Keratinocyte (primary cell): ENCODE results near the gene DCST2. TPM values are rescaled to one million over a fixed set of nuclear protein-coding genes. Genes with fewer than 3 reads are reported as not detected.

Experiments
- DNase-seq: peaks from one replicate; pipeline ENCODE4 v3.0.0-alpha.2; 2011; ENCODE audit warnings: low read depth, missing footprints, low spot score
- FAIRE-seq: peaks from 2 replicates; lab custom pipeline; 2011; peaks lifted over from hg19 to GRCh38; lab: Jason Lieb, UNC
- H2AFZ ChIP-seq: 2 replicates; pipeline ENCODE4 v1.6.0; 2012; ENCODE audit warnings: low read length, control low read depth, inconsistent platforms; ENCODE audit not compliant: control insufficient read depth
- H3K27ac ChIP-seq: 2 replicates; pipeline ENCODE4 v1.5.1; 2011; ENCODE audit warnings: low read length; ENCODE audit not compliant: control insufficient read depth, insufficient read depth
- H3K27me3 ChIP-seq: 3 replicates; pipeline ENCODE4 v1.6.0; 2011; ENCODE audit warnings: low read length; ENCODE audit not compliant: control insufficient read depth, insufficient read depth; ENCODE audit errors: extremely low read depth
- H3K36me3 ChIP-seq, 2 experiments: 2 replicates in 1 of 2; 3 replicates in 1 of 2; pipeline ENCODE4 v1.5.1; 2011; ENCODE audit warnings: low read length in 2 of 2, mild to moderate bottlenecking in 1 of 2; ENCODE audit not compliant: control insufficient read depth in 2 of 2, insufficient read depth in 2 of 2; ENCODE audit errors: extremely low read depth in 1 of 2
- H3K4me1 ChIP-seq: 3 replicates; pipeline ENCODE4 v1.5.1; 2011; ENCODE audit warnings: low read length; ENCODE audit not compliant: control insufficient read depth, insufficient read depth; ENCODE audit errors: extremely low read depth
- H3K4me2 ChIP-seq: 3 replicates; pipeline ENCODE4 v1.6.0; 2011; ENCODE audit warnings: low read depth, low read length; ENCODE audit not compliant: control insufficient read depth, insufficient read depth; ENCODE audit errors: extremely low read depth
- H3K4me3 ChIP-seq, 3 experiments: fragments of 200-600 bp in 1 of 3; sonication (generic) in 1 of 3; 2 replicates in 2 of 3; 3 replicates in 1 of 3; pipeline ENCODE4 v1.5.1; 2011 to 2016; ENCODE audit warnings: low read length in 3 of 3, mild to moderate bottlenecking in 3 of 3, control low read depth in 2 of 3, inconsistent platforms in 1 of 3, low read depth in 1 of 3, mixed read lengths in 1 of 3, mixed run types in 1 of 3, moderate library complexity in 1 of 3; ENCODE audit not compliant: control insufficient read depth in 2 of 3, insufficient read depth in 2 of 3; ENCODE audit errors: extremely low read depth in 1 of 3
- H3K79me2 ChIP-seq: 2 replicates; pipeline ENCODE4 v1.6.0; 2012; ENCODE audit warnings: low read length; ENCODE audit not compliant: control insufficient read depth, insufficient read depth
- H3K9ac ChIP-seq: 3 replicates; pipeline ENCODE4 v1.6.0; 2011; ENCODE audit warnings: low read length; ENCODE audit not compliant: control insufficient read depth, insufficient read depth; ENCODE audit errors: extremely low read depth
- H3K9me1 ChIP-seq: 3 replicates; pipeline ENCODE4 v1.6.0; 2011; ENCODE audit warnings: low read length; ENCODE audit not compliant: control insufficient read depth, insufficient read depth; ENCODE audit errors: extremely low read depth
- H3K9me3 ChIP-seq: 2 replicates; pipeline ENCODE4 v1.5.1; 2012; ENCODE audit warnings: low read depth, low read length; ENCODE audit not compliant: control insufficient read depth
- H4K20me1 ChIP-seq: 3 replicates; pipeline ENCODE4 v1.6.0; 2011; ENCODE audit warnings: low read length; ENCODE audit not compliant: control insufficient read depth, insufficient read depth; ENCODE audit errors: extremely low read depth
- EZH2 ChIP-seq: IDR thresholded peaks from one replicate; pipeline ENCODE4 v1.6.1; 2012; ENCODE audit warnings: inconsistent platforms, mild to moderate bottlenecking, low read length, moderate library complexity
- dilution Hi-C: fragments of 300-500 bp; cut with MboI; formaldehyde crosslinking; loops from one replicate; pipeline ENCODE4 v1.7.0; 2020; ENCODE audit warnings: low sequenced_read_pairs; ENCODE audit not compliant: extremely low pct_ligation_motif_present
- polyA plus RNA-seq, 5 experiments: library from polyadenylated mRNA; depleted of rRNA in 3 of 5; stranded (reverse) in 3 of 5; stranded (forward) in 1 of 5; unstranded in 1 of 5; fragments of >200 nt; gene quantifications; 1 replicate in 1 of 5; 2 replicates in 3 of 5; 3 replicates in 1 of 5; pipeline versions ENCODE4 v1.2.1 to v1.2.3, GENCODE V29; 2011 to 2012; ENCODE audit warnings: missing spikeins in 2 of 5, low read depth in 1 of 5, low replicate concordance in 1 of 5
- TF ChIP-seq, protein P1 (sequence below), 3 experiments: IDR thresholded peaks in 1 of 3; conservative IDR thresholded peaks in 1 of 3; optimal IDR thresholded peaks in 1 of 3; 2 replicates in 2 of 3; 3 replicates in 1 of 3; pipeline versions ENCODE3 to v1.5.1; 2011; ENCODE audit warnings: low read length in 3 of 3, mild to moderate bottlenecking in 3 of 3, moderate library complexity in 2 of 3, control low read depth in 1 of 3, inconsistent platforms in 1 of 3; ENCODE audit not compliant: insufficient read depth in 2 of 3; ENCODE audit errors: extremely low read depth in 1 of 3

DCST2 gene
- polyA plus RNA-seq, 1 donor (not counting 4 experiments of a cell fraction or from before 2014, with no cell fraction given), result 0.14 TPM

- FAIRE-seq, result no peak
- H3K4me3 ChIP-seq, result peak within 1 kb of the TSS; percentile 81 to 99 (median 87)
- peaks cover 48% of the 10 kb centered on the region for H3K4me1 ChIP-seq
- peaks cover 1 to 15% of the 10 kb centered on the region in 2 experiments for H3K36me3 ChIP-seq
- H3K4me2 ChIP-seq, result peak within 1 kb of the TSS; percentile 92
- dilution Hi-C loops, result no loop called here
- no peaks in the 10 kb centered on the region for H3K9me3 ChIP-seq
- H3K9me1 ChIP-seq, result no peaks in the 10 kb centered on the region
- H3K9ac ChIP-seq, result peak within 1 kb of the TSS; percentile 89
- H3K79me2 ChIP-seq, result peaks cover 47% of the 10 kb centered on the region
- DNase-seq, result no peak
- peak within 1 kb of the TSS; percentile 81 for H3K27ac ChIP-seq
- peak within 1 kb of the TSS; percentile 90 for H2AFZ ChIP-seq
- no peak for TF ChIP-seq EZH2
- TF ChIP-seq, protein P1, sequence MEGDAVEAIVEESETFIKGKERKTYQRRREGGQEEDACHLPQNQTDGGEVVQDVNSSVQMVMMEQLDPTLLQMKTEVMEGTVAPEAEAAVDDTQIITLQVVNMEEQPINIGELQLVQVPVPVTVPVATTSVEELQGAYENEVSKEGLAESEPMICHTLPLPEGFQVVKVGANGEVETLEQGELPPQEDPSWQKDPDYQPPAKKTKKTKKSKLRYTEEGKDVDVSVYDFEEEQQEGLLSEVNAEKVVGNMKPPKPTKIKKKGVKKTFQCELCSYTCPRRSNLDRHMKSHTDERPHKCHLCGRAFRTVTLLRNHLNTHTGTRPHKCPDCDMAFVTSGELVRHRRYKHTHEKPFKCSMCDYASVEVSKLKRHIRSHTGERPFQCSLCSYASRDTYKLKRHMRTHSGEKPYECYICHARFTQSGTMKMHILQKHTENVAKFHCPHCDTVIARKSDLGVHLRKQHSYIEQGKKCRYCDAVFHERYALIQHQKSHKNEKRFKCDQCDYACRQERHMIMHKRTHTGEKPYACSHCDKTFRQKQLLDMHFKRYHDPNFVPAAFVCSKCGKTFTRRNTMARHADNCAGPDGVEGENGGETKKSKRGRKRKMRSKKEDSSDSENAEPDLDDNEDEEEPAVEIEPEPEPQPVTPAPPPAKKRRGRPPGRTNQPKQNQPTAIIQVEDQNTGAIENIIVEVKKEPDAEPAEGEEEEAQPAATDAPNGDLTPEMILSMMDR (optimal IDR thresholded peaks at IDR 0.05 in 1 of 3, IDR thresholded peaks at IDR 0.05 in 1 of 3, conservative IDR thresholded peaks at IDR 0.05 in 1 of 3; ENCODE audit: extremely low read depth in 1 of 3, insufficient read depth in 2 of 3, low read length in 3 of 3), result no peak
- H4K20me1 ChIP-seq, result no peaks in the 10 kb centered on the region
- H3K27me3 ChIP-seq, result no peaks in the 10 kb centered on the region
These were observed 30.9 kb downstream of the DCST2 start, which contains the start of gene ZBTB7B for GRCh38 chr1:155002464-155003226. TSS of gene ZBTB7B (plus strand) at chr1:155002802. CDS start at chr1:155014661, 11,859 bp downstream.

GRCh38 chr1:155001675-155002463 lies 31.7 kb downstream of the DCST2 start:
- H3K36me3 ChIP-seq, result peaks cover under 1 to 7% of the 10 kb centered on the region in 2 experiments
- H3K9me3 ChIP-seq, result no peaks in the 10 kb centered on the region
- peak; percentile 97 for DNase-seq
- peak overlapping the region; percentile 72 for H3K27ac ChIP-seq
- no peaks in the 10 kb centered on the region for H3K27me3 ChIP-seq
- FAIRE-seq, result no peak
- dilution Hi-C loops, result no loop called here
- no peak for TF ChIP-seq EZH2
- TF ChIP-seq, protein P1 (optimal IDR thresholded peaks at IDR 0.05 in 1 of 3, IDR thresholded peaks at IDR 0.05 in 1 of 3, conservative IDR thresholded peaks at IDR 0.05 in 1 of 3; ENCODE audit: extremely low read depth in 1 of 3, insufficient read depth in 2 of 3, low read length in 3 of 3), result peak in 1 of 3 experiments; percentile 50
- peak overlapping the region; percentile 76 to 87 (median 83) for H3K4me3 ChIP-seq
- no peaks in the 10 kb centered on the region for H3K9me1 ChIP-seq
- H3K9ac ChIP-seq, result peak overlapping the region; percentile 75
- H3K4me1 ChIP-seq, result peaks cover 40% of the 10 kb centered on the region
- H3K79me2 ChIP-seq, result peaks cover 39% of the 10 kb centered on the region
- peak overlapping the region; percentile 90 for H2AFZ ChIP-seq
- H3K4me2 ChIP-seq, result peak overlapping the region; percentile 87
- no peaks in the 10 kb centered on the region for H4K20me1 ChIP-seq
